ENCODE results near the gene DNAJB8. TPM values are rescaled to one million over a fixed set of nuclear protein-coding genes. Genes with fewer than 3 reads are reported as not detected.

DNAJB8 gene
- total RNA-seq, 1 experiment from 2014 or later: not detected

- H3K9me3 ChIP-seq (ENCODE audit: low read depth, low read length, poor library complexity, severe bottlenecking): no peaks in the 10 kb centered on the region
- TF ChIP-seq, protein P1, sequence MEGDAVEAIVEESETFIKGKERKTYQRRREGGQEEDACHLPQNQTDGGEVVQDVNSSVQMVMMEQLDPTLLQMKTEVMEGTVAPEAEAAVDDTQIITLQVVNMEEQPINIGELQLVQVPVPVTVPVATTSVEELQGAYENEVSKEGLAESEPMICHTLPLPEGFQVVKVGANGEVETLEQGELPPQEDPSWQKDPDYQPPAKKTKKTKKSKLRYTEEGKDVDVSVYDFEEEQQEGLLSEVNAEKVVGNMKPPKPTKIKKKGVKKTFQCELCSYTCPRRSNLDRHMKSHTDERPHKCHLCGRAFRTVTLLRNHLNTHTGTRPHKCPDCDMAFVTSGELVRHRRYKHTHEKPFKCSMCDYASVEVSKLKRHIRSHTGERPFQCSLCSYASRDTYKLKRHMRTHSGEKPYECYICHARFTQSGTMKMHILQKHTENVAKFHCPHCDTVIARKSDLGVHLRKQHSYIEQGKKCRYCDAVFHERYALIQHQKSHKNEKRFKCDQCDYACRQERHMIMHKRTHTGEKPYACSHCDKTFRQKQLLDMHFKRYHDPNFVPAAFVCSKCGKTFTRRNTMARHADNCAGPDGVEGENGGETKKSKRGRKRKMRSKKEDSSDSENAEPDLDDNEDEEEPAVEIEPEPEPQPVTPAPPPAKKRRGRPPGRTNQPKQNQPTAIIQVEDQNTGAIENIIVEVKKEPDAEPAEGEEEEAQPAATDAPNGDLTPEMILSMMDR (conservative IDR thresholded peaks at IDR 0.05; ENCODE audit: low read depth, low read length): no peak
- TF ChIP-seq EZH2 (IDR thresholded peaks at IDR 0.05; ENCODE audit: borderline replicate concordance, low read depth, low read length, poor library complexity, severe bottlenecking): no peak
- no peaks in the 10 kb centered on the region for H3K27me3 ChIP-seq (replicated peaks; ENCODE audit: insufficient read depth, low read depth, low read length, poor library complexity)
- DNase-seq (ENCODE audit: low spot score): no peak
- CTCF ChIA-PET: no interaction called here
- no TSS peak for BruUV-seq (replicated peaks)
- no peak overlapping the region for H3K27ac ChIP-seq (ENCODE audit: low read depth, low read length, poor library complexity, severe bottlenecking)
- no peaks in the 10 kb centered on the region for H3K4me1 ChIP-seq (ENCODE audit: insufficient read depth, low read length, poor library complexity, severe bottlenecking)
- intact Hi-C loops (cut with micrococcal nuclease; ENCODE audit: unreplicated experiment): no loop called here
- H3K36me3 ChIP-seq (ENCODE audit: insufficient read depth, low read length, poor library complexity, severe bottlenecking): no peaks in the 10 kb centered on the region
- no peak overlapping the region for H3K4me3 ChIP-seq (ENCODE audit: low read depth, low read length, poor library complexity, severe bottlenecking)
- POLR2A ChIA-PET (ENCODE audit: low non-redundant PET): no interaction called here
Observed at GRCh38 chr3:128468285-128468790, 1.6 kb upstream of the DNAJB8 start.

- Histone ChIP-seq H3K4me3 (ENCODE audit: low read depth, low read length, poor library complexity, severe bottlenecking) (no peak overlapping the region), H3K27me3 (replicated peaks; ENCODE audit: insufficient read depth, low read depth, low read length, poor library complexity) (no peaks in the 10 kb centered on the region), H3K36me3 (ENCODE audit: insufficient read depth, low read length, poor library complexity, severe bottlenecking) (no peaks in the 10 kb centered on the region), H3K27ac (ENCODE audit: low read depth, low read length, poor library complexity, severe bottlenecking) (no peak overlapping the region), H3K4me1 (ENCODE audit: insufficient read depth, low read length, poor library complexity, severe bottlenecking) (no peaks in the 10 kb centered on the region), H3K9me3 (ENCODE audit: low read depth, low read length, poor library complexity, severe bottlenecking) (no peaks in the 10 kb centered on the region)
- intact Hi-C loops (cut with micrococcal nuclease; ENCODE audit: unreplicated experiment): no loop called here
- BruUV-seq (replicated peaks): no TSS peak
- DNase-seq (ENCODE audit: low spot score): no peak
- no peak for TF ChIP-seq EZH2 (IDR thresholded peaks at IDR 0.05; ENCODE audit: borderline replicate concordance, low read depth, low read length, poor library complexity, severe bottlenecking)
- TF ChIP-seq, protein P1 (conservative IDR thresholded peaks at IDR 0.05; ENCODE audit: low read depth, low read length): no peak
- ChIA-PET POLR2A (ENCODE audit: low non-redundant PET) (no interaction called here), CTCF (no interaction called here)
Observed at GRCh38 chr3:128464702-128465101, 2.0 kb downstream of the DNAJB8 start.

DNA sequence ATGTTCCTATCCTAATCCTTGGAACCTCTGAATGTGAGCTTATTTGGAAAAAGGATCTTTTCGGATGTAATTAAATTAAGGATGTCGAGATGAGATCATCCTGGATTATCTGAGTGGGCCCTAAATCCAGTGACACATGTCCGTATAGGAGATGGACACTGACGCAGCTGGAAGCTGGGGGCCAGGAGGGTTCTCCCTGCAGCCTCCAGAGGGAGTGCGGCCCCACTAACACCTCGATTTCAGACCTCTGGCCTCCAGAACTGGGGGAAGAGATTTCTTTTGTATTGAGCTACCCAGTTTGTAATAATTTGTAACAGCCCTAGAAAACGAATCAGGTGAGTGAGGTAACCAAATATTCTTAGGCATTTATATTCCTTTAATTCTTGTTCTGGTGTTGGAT is 2.5 kb downstream of the DNAJB8 start:
- BruUV-seq (replicated peaks): no TSS peak
- CTCF ChIA-PET: no interaction called here
- intact Hi-C loops (cut with micrococcal nuclease; ENCODE audit: unreplicated experiment): no loop called here
- Histone ChIP-seq H3K9me3 (ENCODE audit: low read depth, low read length, poor library complexity, severe bottlenecking) (no peaks in the 10 kb centered on the region), H3K4me3 (ENCODE audit: low read depth, low read length, poor library complexity, severe bottlenecking) (no peak overlapping the region), H3K4me1 (ENCODE audit: insufficient read depth, low read length, poor library complexity, severe bottlenecking) (no peaks in the 10 kb centered on the region), H3K36me3 (ENCODE audit: insufficient read depth, low read length, poor library complexity, severe bottlenecking) (no peaks in the 10 kb centered on the region), H3K27ac (ENCODE audit: low read depth, low read length, poor library complexity, severe bottlenecking) (no peak overlapping the region), H3K27me3 (replicated peaks; ENCODE audit: insufficient read depth, low read depth, low read length, poor library complexity) (no peaks in the 10 kb centered on the region)
- DNase-seq (ENCODE audit: low spot score): no peak
- POLR2A ChIA-PET (ENCODE audit: low non-redundant PET): no interaction called here
- no peak for TF ChIP-seq EZH2 (IDR thresholded peaks at IDR 0.05; ENCODE audit: borderline replicate concordance, low read depth, low read length, poor library complexity, severe bottlenecking)
- TF ChIP-seq, protein P1 (conservative IDR thresholded peaks at IDR 0.05; ENCODE audit: low read depth, low read length): no peak

Measured in A673 (cell line).